ENCODE results near the gene ZFP92.

The ZFP92 gene

DNA sequence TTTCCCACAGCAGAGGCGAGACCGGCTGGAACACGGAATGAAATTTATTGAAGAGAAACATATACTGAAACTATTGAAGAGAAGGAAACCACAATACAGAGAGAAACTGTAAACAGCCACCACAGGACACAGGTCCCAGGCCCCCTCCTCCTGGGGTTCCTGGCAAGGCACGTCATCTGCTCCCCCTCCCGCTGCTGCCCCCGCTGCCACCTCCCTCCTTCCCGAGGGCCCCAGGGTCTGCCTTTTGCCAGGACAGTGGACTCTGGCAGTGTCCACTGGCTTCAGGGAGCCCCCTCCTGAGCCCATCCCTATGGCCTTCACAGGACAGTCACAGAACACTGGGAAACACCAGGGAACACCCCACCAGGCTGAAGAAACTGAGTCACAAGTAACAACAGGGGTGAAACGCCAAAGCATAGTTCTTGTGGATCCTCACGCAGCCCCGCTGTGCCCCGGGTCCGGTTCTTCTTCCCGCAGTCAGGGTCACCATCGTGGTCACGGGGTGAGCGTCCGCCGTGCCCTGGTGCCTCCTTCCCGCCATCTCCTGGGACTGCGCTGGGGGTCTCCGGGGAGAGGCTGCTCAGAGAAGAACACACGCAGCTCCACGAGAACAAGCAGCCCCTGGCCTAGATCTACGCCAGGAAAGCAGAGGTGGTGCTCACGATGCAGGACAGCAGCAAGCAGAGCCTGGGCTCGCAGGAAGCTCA is 15.5 kb upstream of the ZFP92 start:
- intact Hi-C loops (cut with DNase I; ENCODE audit: low total_unique reads): no loop called here
- Histone ChIP-seq H3K36me3 (no peaks in the 10 kb centered on the region), H3K27me3 (peaks cover 0 to 16% of the 10 kb centered on the region in 2 donors), H3K4me3 (no peak overlapping the region), H3K4me1 (no peaks in the 10 kb centered on the region), H3K27ac (no peak overlapping the region), H3K9me3 (no peaks in the 10 kb centered on the region)
- no peak for TF ChIP-seq CTCF (IDR thresholded peaks at IDR 0.05)
- DNase-seq: no peak

- Histone ChIP-seq H3K4me3 (no peak overlapping the region), H3K27ac (no peak overlapping the region), H3K4me1 (no peaks in the 10 kb centered on the region), H3K27me3 (peaks cover 0 to 16% of the 10 kb centered on the region in 2 donors), H3K36me3 (no peaks in the 10 kb centered on the region), H3K9me3 (no peaks in the 10 kb centered on the region)
- no peak for DNase-seq
- TF ChIP-seq CTCF (IDR thresholded peaks at IDR 0.05): no peak
- intact Hi-C loops (cut with DNase I; ENCODE audit: low total_unique reads): no loop called here
Measured at GRCh38 chrX:153396320-153397195, 14.7 kb upstream of the ZFP92 start.

DNA sequence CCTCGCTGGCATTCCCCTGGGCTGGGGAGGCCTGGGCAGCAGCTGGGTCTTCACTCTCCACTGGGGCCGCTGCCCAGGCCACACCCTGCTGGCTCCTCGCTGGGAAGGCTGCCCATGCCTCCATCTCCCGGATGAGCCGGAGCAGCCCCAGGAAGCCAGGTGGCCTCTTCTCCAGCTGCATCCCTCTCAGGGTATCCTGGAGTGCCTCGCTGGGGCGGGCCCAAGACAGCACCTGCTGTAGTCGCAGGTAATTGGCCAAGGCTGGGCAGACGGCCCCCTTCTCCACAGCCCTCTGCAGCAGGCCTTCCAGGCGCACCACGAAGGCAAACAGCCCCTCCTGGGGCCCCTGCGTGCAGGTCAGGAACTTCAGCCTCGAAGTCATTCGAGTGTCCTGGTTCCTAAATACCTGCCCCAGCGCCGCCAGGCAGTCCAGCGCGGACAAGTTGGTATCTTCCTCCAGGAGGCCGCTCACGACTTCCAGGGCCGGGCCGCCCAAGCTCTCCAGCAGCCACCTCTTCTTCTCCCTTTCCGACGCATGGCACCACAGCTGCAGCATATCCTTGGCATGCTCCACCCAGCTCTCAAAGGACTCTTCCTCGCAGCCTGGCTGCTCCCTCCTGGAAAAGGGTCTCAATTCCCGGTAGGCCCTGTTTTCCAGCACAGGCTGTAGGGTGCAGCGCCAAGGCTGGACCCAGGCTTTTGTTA is 13.9 kb upstream of the ZFP92 start:
- TF ChIP-seq CTCF (IDR thresholded peaks at IDR 0.05): no peak
- Histone ChIP-seq H3K27ac (no peak overlapping the region), H3K9me3 (no peaks in the 10 kb centered on the region), H3K4me1 (no peaks in the 10 kb centered on the region), H3K4me3 (no peak overlapping the region), H3K36me3 (no peaks in the 10 kb centered on the region), H3K27me3 (peaks cover 0 to 16% of the 10 kb centered on the region in 2 donors)
- no peak for DNase-seq
- intact Hi-C loops (cut with DNase I; ENCODE audit: low total_unique reads): no loop called here

- H3K36me3 ChIP-seq: no peaks in the 10 kb centered on the region
- no peaks in the 10 kb centered on the region for H3K9me3 ChIP-seq
- H3K4me3 ChIP-seq: no peak overlapping the region
- H3K27ac ChIP-seq: no peak overlapping the region
- peaks cover 0 to 16% of the 10 kb centered on the region in 2 donors for H3K27me3 ChIP-seq
- no peak for DNase-seq
- no peaks in the 10 kb centered on the region for H3K4me1 ChIP-seq
- TF ChIP-seq CTCF (IDR thresholded peaks at IDR 0.05): no peak
- intact Hi-C loops (cut with DNase I; ENCODE audit: low total_unique reads): no loop called here
Measured at GRCh38 chrX:153398275-153398960, 12.9 kb upstream of the ZFP92 start.

Measured in tibial artery (tissue), 4 donors.